Activated CD4-positive, alpha-beta T cell treated with anti-CD3 and anti-CD28 coated beads, Interleukin-2, amount 50 U/mL, for 24 hours (primary cell): Measurements from ENCODE around the gene CMIP.

ENCODE experiments used
- DNase-seq, 2 donors: peaks; one replicate each; pipeline ENCODE4 v3.0.0-alpha.2; 2020; ENCODE audit warnings: low read depth in 1 of 2, low spot score in 1 of 2

The CMIP gene

DNA sequence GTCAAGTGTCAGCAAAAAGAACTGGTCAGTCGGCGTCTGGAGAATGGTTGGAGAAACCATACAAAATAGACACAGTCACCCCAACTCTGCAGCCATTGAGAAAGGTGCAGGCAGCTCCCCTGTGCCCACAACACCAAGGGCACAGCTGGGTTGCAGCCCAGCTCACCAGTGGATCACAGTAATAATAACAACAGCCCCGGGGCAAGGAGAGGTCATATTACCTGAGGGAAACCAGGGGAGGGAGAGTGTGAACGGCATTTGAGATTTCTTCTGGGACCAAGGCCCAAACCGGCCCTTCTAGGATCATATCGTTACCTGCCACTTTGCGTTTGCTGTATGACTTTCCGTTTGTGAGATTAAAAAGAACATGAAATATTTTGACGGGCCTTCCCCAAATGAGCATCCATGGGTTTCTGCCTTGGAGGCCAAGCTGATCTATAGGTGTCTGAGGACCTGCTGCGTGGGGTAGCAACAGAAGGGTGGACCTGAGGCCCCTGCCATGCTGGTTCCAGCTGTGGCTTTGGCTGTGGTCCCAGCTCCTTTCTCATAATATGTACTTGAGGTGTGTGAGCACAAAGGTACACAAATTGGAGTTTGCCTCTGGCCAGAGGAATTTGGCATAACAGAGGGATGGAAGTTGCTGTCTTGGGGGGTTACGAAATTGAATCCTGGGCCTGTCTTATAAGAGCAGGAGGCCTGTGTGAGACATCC, 154.6 kb downstream of the CMIP start:
- DNase-seq = no peak

DNA sequence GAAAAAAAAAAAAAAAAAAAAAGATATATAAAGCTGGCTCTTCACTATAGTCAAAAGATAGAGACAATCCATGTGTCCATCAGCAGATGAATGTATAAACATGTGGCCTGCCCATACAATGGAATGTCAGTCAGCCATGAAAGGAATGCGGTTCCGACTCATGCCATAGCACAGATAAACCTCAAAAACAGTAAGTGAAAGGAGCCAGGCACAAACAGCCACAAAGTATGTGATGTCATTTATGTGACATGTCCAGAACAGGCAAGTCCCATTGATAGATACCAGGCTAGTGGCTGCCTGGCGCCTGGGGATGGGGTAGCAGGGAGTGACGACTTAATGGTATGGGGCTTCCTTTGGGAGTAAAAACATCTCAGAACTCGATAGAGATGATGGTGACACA, 155.7 kb downstream of the CMIP start:
- no peak for DNase-seq

DNA sequence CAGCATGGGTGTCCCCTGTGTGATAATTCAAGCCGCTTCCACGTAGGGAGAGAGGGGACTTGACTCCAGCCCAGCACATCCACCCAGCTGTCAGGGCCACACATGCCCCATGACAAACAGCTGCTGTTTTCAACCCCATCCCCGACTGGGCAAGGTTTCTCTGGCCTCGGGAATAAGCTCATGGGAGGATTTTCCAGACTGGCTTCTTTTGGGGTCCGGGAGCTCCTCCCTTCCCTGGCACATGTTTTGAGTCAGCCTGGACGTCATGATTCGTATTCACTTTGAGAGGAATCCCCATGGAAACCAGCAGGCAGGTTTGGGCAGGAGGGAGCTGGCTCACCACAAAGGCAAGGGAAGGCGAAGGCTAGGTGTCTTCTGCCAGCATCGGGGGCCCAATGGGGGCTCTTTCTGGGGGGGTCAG, 156.4 kb downstream of the CMIP start:
- DNase-seq = no peak

- DNase-seq = no peak
These were observed 157.1 kb downstream of the CMIP start for GRCh38 chr16:81601601-81602255.

DNA sequence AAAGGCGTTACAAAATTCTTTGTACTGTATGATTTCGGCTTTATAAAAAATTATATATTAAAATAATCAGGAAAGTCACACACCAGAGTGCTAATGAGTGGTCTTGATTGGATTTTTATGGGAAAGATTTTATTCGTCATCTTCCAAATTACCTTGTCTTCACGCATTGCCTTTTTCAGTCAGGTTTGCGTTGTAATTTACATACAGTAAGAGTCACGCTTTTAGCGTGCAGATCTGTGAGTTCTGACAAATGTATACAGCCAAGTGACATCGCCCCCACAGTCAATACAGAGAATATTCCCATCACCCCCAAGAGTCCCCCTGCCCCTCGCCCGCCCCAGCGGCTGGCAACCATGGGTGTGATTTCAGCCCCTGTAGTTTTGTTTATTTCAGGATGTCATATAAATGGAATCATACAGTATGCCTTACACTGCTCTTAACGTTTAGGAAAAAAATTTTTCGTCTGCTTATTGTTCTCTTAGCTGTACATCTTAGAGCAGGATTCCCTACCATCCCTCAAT, 157.7 kb downstream of the CMIP start:
- no peak for DNase-seq

- no peak for DNase-seq
These were observed 158.2 kb downstream of the CMIP start for GRCh38 chr16:81602792-81603191.

GRCh38 chr16:81604960-81605383, 160.4 kb downstream of the CMIP start:
- DNase-seq = no peak

- DNase-seq = no peak
These were observed 161.4 kb downstream of the CMIP start for GRCh38 chr16:81606039-81606438.

DNA sequence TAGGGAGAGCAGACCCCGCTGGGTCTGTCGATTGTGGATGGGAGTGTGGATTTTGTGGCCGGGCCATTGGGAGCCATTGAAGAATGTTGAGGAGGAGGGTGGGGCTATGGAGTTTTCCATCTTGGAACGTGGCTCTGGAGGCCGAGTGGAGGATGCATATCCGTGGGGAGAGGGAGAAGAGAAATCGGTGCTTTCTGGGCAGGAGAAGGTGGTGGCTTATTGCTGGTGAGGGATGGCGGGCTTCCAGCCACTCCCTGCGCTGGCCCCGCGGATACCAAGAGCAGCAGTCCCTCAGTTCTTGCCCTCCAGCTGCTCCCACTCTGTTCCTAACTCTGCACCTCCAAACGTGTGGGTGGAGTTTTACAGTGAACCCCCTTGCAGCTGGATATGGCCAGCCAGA, 162.4 kb downstream of the CMIP start:
- DNase-seq = no peak

DNA sequence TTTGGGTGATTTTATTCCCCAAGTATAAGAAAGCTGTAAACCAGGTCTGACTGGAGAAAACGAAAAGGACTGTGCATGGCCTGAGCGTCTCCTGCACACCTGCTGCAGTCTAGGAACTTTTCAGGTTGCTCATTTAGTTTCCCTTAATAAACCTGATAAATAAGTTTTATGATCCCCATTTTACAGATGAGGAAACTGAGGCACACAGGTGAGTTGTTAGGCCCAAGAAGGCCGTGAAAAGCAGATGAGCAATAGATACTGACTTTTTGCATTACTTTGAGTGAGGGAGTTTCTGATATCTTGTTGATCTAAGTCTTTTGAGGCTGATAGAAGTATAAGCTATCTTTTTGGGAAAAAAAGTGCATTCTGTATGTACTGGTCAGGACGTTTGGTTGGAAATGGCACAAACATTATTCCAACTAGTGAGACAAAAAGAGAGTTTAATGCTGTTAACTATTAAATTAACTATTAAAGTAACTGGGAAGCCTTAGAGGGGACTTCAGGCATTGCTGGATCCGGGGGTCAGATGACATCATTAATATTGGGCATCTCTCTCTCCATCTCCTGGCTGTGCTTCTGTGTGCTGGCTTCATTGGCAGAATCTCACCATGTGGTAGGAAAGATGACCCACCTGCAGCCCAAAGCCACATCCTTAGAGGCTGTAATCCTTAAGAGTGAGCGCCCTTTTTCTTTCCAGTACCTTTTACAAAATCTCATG, 163.4 kb downstream of the CMIP start:
- no peak for DNase-seq

GRCh38 chr16:81608523-81609209, 164.1 kb downstream of the CMIP start:
- DNase-seq = no peak

DNA sequence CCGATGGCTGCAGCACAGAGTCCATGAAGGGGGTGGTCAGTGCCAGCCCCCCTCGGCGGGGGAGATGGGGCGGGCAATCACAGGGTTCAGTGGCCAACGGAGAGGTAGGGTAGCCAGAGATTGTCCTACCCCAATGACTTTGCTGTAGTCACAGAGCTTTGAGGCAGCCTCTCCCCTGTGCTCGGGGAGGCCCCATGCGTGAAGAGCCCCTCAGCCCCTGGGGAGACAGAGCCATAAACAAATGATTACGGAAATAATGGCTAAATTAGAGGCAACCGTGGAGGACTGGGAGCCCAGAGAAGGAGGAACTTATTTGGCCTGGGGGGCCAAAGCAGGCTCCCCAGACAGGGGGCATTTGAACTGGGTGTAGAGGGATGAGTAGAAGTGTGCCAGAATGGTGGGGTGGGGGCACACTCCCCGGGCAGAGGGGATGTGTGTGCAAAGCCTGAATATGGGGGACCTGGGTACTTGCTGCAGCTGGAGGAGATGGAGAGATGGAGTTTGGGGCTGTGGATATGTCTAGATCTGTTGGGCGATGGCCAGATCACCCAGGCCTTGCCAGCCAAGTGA, 164.8 kb downstream of the CMIP start:
- DNase-seq = no peak

DNA sequence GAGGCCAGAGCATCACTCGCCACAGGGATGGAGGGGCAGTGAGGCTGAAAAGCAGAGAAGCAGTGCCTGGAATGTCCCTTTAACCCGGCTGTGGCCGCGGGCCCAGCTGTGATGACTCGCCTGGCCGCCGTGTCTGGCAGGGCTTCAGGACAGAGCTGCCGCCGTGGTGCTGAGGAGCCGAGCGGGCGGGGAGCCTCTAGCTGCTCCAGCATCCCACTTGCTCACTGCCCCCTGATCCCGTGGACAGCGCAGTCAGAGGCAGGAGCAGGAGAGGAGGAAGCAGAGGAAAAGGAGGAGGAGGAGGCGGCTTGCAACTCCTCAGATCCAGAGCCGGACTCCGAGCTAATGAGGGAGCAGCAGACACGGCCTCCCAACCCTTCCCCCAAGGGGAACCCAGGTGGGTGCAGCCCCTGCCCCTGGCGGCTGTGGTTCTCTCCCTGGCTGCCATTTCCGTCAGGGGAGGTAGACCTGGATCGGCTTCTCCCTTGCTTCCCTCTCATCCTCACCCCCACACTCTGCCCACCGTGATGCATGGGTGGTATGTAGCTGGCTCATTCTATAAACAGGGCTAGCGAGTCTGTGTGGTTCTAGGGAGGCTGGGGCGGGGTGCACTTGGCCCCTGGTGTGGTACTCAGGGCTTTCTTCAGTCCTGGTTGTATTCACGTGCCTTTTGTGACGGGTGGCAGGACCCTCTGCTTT, 165.7 kb downstream of the CMIP start:
- DNase-seq = no peak

DNA sequence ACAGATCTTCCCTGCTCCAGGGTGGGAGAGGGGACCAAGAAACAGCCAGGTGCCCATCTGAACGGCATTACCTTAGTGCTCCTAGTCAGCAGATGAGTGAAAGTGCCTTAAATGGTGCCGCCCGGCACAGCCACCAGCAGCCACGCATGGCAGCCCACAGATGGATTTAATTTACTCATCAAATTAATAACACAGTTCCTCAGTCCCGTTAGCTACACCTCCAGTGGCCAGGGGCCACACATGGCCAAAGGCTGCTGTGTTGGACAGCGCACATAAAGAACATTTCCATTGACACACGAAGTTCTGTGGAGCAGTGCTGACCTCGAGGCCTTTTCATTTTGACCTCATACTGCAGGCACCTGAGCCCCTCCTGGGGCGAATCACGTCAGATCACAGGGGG, 166.3 kb downstream of the CMIP start:
- DNase-seq = no peak

DNA sequence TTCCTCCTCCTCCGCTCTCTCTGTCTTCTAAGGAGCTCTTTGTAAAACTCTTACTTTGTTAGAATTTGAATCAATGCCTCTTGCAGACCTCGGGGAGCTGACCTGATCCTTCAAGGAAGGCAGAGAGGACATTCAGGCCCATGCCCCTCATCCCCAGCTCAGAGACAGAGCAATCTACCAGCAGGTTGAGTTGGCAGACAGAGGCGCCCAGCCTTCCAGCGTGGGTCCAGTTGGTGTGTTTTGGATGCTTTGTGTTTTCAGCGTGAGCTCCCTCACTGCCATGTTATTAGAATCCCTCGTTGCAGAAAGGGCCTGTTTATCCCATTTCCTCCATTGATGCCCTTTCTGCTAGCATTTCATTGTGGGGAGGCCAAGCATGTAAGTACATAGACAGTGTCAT, 167.1 kb downstream of the CMIP start:
- no peak for DNase-seq

DNA sequence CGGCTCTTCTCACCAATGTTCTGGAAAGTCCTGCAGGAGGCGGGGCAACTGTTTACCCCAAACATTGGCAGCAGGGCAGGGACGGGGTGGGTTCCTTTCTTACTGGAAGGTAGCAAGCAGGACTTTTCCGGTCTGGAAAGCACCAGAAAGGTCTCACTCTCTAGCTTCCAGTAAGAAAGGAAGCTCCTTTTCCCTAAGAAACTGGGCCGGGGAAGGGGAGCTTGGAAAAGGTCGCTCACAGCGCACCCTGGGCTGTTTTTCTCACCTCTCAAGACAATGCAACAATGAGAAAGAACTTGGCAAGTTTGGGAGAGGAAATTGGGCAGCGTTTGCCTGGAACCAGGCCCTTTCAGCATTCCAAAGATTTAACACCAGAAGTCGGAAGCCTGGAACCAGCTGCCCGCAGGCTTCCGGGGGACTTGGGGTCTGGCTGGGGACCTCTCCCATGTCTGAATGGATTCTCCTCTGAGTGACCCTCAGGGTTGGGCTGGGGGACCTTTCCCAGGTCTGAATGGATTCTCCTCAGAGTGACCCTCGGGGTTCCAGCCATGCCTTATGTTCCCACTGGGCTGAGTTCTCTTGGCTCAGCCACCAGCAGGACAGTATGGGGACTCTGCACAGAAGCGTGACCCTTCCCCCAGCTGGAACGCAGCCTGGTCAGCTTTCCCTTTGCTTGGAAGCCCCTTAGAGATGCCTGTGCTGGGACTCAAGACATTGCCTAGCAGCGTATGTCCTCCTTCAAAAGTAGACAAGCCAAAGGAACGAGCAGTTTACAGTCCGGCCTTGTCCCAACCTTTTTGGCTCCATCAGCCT, 167.9 kb downstream of the CMIP start:
- no peak for DNase-seq

DNA sequence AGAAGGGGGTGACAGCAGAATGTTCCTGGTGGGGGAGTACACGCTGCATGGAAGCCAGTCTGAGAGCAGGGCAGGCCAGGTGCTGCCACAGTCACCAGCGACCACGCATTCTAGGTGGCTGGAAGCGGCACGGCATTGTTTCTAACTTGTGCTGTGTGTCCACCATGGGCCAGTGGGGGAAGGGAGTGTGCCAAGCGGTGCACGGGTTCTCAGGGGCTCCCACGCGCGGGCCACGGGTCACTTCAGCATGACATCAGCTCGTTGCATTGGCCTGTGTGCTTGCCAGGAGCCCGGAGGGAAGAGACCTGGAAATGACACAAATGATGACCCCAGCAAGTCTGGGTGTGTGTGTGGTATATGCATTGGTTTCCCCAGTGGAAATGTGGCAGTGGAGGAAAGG, 169.6 kb downstream of the CMIP start:
- DNase-seq = no peak

DNA sequence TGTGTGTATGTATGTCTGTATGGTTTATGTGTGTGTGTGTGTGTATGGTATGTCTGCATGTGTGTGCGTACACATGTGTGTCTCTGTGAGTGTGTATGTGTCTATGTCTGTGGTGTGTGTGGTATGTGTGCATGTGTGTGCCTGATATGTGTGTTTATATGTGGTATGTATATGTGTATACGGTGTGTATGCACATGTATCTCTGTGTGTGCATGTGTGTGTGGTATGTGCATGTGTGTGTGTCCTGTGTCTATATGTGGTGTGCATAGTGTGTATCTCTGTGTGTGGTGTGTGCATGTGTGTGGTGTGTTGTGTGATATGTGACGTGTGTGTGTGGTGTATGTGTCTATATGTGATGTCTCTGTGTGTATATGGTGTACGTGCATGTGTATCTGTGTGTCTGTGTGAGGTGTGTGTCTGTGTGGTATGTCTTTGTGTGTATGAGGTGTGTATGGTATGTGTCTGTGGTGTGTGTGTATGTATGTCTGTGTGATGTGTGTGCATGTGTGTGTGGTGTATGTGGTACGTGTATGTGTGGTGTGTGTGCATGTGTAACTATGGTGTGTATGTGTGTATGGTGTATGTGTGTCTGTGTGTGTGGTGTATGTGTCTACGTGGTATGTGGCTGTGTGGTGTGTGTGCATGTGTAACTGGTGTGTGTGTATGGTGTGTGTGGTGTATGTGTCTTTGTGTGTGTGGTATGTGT, 170.2 kb downstream of the CMIP start:
- DNase-seq = no peak

GRCh38 chr16:81615411-81615810, 170.8 kb downstream of the CMIP start:
- no peak for DNase-seq
